HG02840 (cell line): ENCODE data around the gene GSG1.

ENCODE experiments used
- ATAC-seq: cut with Tn5 transposase; IDR thresholded peaks from one replicate; pipeline ENCODE4 v1.9.1; 2021; ENCODE audit warnings: mild to moderate bottlenecking, moderate library complexity, moderate number of reproducible peaks; ENCODE audit not compliant: unreplicated experiment, low FRiP score

GSG1 gene

GRCh38 chr12:13121568-13121967 lies 18.1 kb upstream of the GSG1 start:
- no peak for ATAC-seq

- no peak for ATAC-seq
These were observed 16.9 kb upstream of the GSG1 start for GRCh38 chr12:13120413-13120812.

- ATAC-seq = no peak
These were observed 16.4 kb upstream of the GSG1 start for GRCh38 chr12:13119826-13120225.

GRCh38 chr12:13117029-13117428 lies 13.6 kb upstream of the GSG1 start:
- no peak for ATAC-seq

GRCh38 chr12:13116259-13116658 lies 12.8 kb upstream of the GSG1 start:
- no peak for ATAC-seq

GRCh38 chr12:13114251-13115052 lies 11.0 kb upstream of the GSG1 start:
- ATAC-seq = no peak

GRCh38 chr12:13112968-13113367 lies 9.5 kb upstream of the GSG1 start:
- no peak for ATAC-seq

GRCh38 chr12:13106666-13107065 lies 3.2 kb upstream of the GSG1 start:
- ATAC-seq = no peak

GRCh38 chr12:13105781-13106180 lies 2.3 kb upstream of the GSG1 start:
- no peak for ATAC-seq

- no peak for ATAC-seq
These were observed 942 bp upstream of the GSG1 start for GRCh38 chr12:13104409-13104808.

- ATAC-seq = no peak
These were observed 839 bp downstream of the GSG1 start for GRCh38 chr12:13102461-13103195.

- no peak for ATAC-seq
These were observed 1.6 kb downstream of the GSG1 start for GRCh38 chr12:13101821-13102375.

GRCh38 chr12:13100882-13101769 lies 2.3 kb downstream of the GSG1 start:
- ATAC-seq = peak; percentile 81

- no peak for ATAC-seq
These were observed 2.9 kb downstream of the GSG1 start for GRCh38 chr12:13100605-13100881.

GRCh38 chr12:13099844-13100604 lies 3.4 kb downstream of the GSG1 start:
- no peak for ATAC-seq

GRCh38 chr12:13099066-13099843 lies 4.2 kb downstream of the GSG1 start:
- ATAC-seq = no peak

GRCh38 chr12:13097491-13098011 lies 5.9 kb downstream of the GSG1 start:
- ATAC-seq = no peak

GRCh38 chr12:13095266-13095995 lies 8.0 kb downstream of the GSG1 start:
- no peak for ATAC-seq
